ENCODE results near the gene LAPTM5. TPM values are rescaled to one million over a fixed set of nuclear protein-coding genes. Genes with fewer than 3 reads are reported as not detected.

The LAPTM5 gene
- total and polyA plus RNA-seq, 2 of the 8 experiments (the other 6 are each of a cell fraction or from before 2014, with no cell fraction given): 0.37 to 1.4 TPM

GRCh38 chr1:30804822-30805221, 47.2 kb upstream of the LAPTM5 start (continued):
- no peak for TF ChIP-seq CBX8 (IDR thresholded peaks at IDR 0.05; ENCODE audit: borderline replicate concordance, low read depth, low read length)
- peak; percentile 79; the same call in 1 of the 2 replicates for TF ChIP-seq POU5F1 (IDR thresholded peaks at IDR 0.05; ENCODE audit: low read depth, low read length)
- peak in 1 of 2 experiments; percentile 30; a peak in 1 of 3 replicates for TF ChIP-seq EP300 (IDR thresholded peaks at IDR 0.05; ENCODE audit: borderline replicate concordance in 1 of 2, low read depth in 2 of 2, low read length in 2 of 2)
